Stimulated activated CD8-positive, alpha-beta memory T cell treated with anti-CD3 and anti-CD28 coated beads, Interleukin-12 subunit alpha, Interleukin-12 subunit beta, amount 100 ng/mL, for 1 hour (primary cell): ENCODE data around the gene SMG9.

ENCODE experiments used
- DNase-seq: peaks from one replicate; pipeline ENCODE4 v3.0.0-alpha.2; 2020; ENCODE audit warnings: low read depth

Gene SMG9

GRCh38 chr19:43752287-43752875, 2.4 kb downstream of the SMG9 start:
- no peak for DNase-seq

- DNase-seq: no peak
Observed at GRCh38 chr19:43751466-43752220, 3.1 kb downstream of the SMG9 start.

- DNase-seq: no peak
Observed at GRCh38 chr19:43749898-43750297, 4.9 kb downstream of the SMG9 start.

- DNase-seq: no peak
Observed at GRCh38 chr19:43749152-43749551, 5.6 kb downstream of the SMG9 start.

- DNase-seq: no peak
Observed at GRCh38 chr19:43748685-43749084, 6.1 kb downstream of the SMG9 start.

GRCh38 chr19:43748205-43748594, 6.6 kb downstream of the SMG9 start:
- DNase-seq: no peak

GRCh38 chr19:43747557-43748204, 7.1 kb downstream of the SMG9 start:
- no peak for DNase-seq

GRCh38 chr19:43743059-43743458, 11.7 kb downstream of the SMG9 start:
- no peak for DNase-seq

- DNase-seq: no peak
Observed at GRCh38 chr19:43741075-43741825, 13.5 kb downstream of the SMG9 start.

GRCh38 chr19:43739439-43740235, 15.1 kb downstream of the SMG9 start:
- no peak for DNase-seq

GRCh38 chr19:43738780-43739211, 16.0 kb downstream of the SMG9 start:
- no peak for DNase-seq

- no peak for DNase-seq
Observed at GRCh38 chr19:43735957-43736356, 18.8 kb downstream of the SMG9 start.

- DNase-seq: no peak
Observed at GRCh38 chr19:43735013-43735412, 19.7 kb downstream of the SMG9 start.

- DNase-seq: no peak
Observed at GRCh38 chr19:43731846-43732245, 22.9 kb downstream of the SMG9 start.

- no peak for DNase-seq
Observed at GRCh38 chr19:43731346-43731745, 23.4 kb downstream of the SMG9 start.

- DNase-seq: no peak
Observed at GRCh38 chr19:43729919-43730318, 24.8 kb downstream of the SMG9 start.

GRCh38 chr19:43727593-43727853, 27.2 kb downstream of the SMG9 start:
- DNase-seq: no peak

- DNase-seq: no peak
Observed at GRCh38 chr19:43726736-43727592, 27.8 kb downstream of the SMG9 start.

- no peak for DNase-seq
Observed at GRCh38 chr19:43725468-43725867, 29.3 kb downstream of the SMG9 start.

GRCh38 chr19:43724896-43725295, 29.9 kb downstream of the SMG9 start:
- no peak for DNase-seq

- DNase-seq: no peak
Observed at GRCh38 chr19:43723588-43723987, 31.2 kb downstream of the SMG9 start.
